HG03439 (cell line): Measurements from ENCODE around the gene SLC9A8.
"Not testable (repeated sequence)": the region's sequence is repeated elsewhere in the genome, so short reads cannot be mapped to it uniquely, and the experiment has no call there.

Experiments
- ATAC-seq: cut with Tn5 transposase; IDR thresholded peaks from one replicate; pipeline ENCODE4 v1.9.1; 2021; ENCODE audit warnings: mild to moderate bottlenecking, moderate library complexity; ENCODE audit not compliant: unreplicated experiment

SLC9A8 gene

GRCh38 chr20:49812507-49813304, at the start of gene SLC9A8:
SLC9A8 (plus strand) TSS chr20:49812828; CDS start chr20:49812923, 95 bp downstream.
- ATAC-seq: peak; percentile 79

- ATAC-seq: no peak
These were observed 49.5 kb upstream of the SLC9A8 start for GRCh38 chr20:49762940-49763766.

- ATAC-seq: no peak
These were observed 47.3 kb upstream of the SLC9A8 start for GRCh38 chr20:49765413-49765736.

GRCh38 chr20:49765846-49766541, 46.6 kb upstream of the SLC9A8 start:
- no peak for ATAC-seq

- ATAC-seq: no peak
These were observed 45.6 kb upstream of the SLC9A8 start for GRCh38 chr20:49766979-49767521.

- no peak for ATAC-seq
These were observed 44.2 kb upstream of the SLC9A8 start for GRCh38 chr20:49768204-49769047.

GRCh38 chr20:49769048-49769581, 43.5 kb upstream of the SLC9A8 start:
- ATAC-seq: no peak

GRCh38 chr20:49770634-49771033, 42.0 kb upstream of the SLC9A8 start:
- no peak for ATAC-seq

- not testable (repeated sequence) for ATAC-seq
These were observed 38.4 kb upstream of the SLC9A8 start for GRCh38 chr20:49774213-49774612.

GRCh38 chr20:49775229-49775693, 37.4 kb upstream of the SLC9A8 start:
- no peak for ATAC-seq

GRCh38 chr20:49779972-49780371, 32.7 kb upstream of the SLC9A8 start:
- ATAC-seq: no peak

- ATAC-seq: no peak
These were observed 31.0 kb upstream of the SLC9A8 start for GRCh38 chr20:49781676-49782075.

GRCh38 chr20:49782439-49782838, 30.2 kb upstream of the SLC9A8 start:
- not testable (repeated sequence) for ATAC-seq

GRCh38 chr20:49783021-49783995, 29.3 kb upstream of the SLC9A8 start:
- ATAC-seq: not testable (repeated sequence)

- no peak for ATAC-seq
These were observed 28.3 kb upstream of the SLC9A8 start for GRCh38 chr20:49784291-49784690.

GRCh38 chr20:49785149-49785851, 27.3 kb upstream of the SLC9A8 start:
- no peak for ATAC-seq

GRCh38 chr20:49785852-49786175, 26.8 kb upstream of the SLC9A8 start:
- ATAC-seq: peak; percentile 80

GRCh38 chr20:49786196-49786595, 26.4 kb upstream of the SLC9A8 start:
- peak; percentile 11 for ATAC-seq
